H9 (cell line): Measurements from ENCODE around the gene CYGB. TPM values are rescaled to one million over a fixed set of nuclear protein-coding genes. Genes with fewer than 3 reads are reported as not detected.

Source experiments
- DNase-seq: peaks from one replicate; pipeline ENCODE4 v3.0.0-alpha.2; 2017
- H2AFZ ChIP-seq: one replicate; pipeline ENCODE4 v1.6.1; 2013; ENCODE audit warnings: mild to moderate bottlenecking, low read length, control low read depth, moderate library complexity
- H2AK5ac ChIP-seq: 2 replicates; pipeline ENCODE4 v1.6.1; 2013; ENCODE audit warnings: low read length, control low read depth, mixed read lengths; ENCODE audit not compliant: insufficient read length
- H2BK120ac ChIP-seq: one replicate; pipeline ENCODE4 v1.6.1; 2013; ENCODE audit warnings: low read depth, mild to moderate bottlenecking, low read length, control low read depth, inconsistent platforms; ENCODE audit not compliant: poor library complexity, severe bottlenecking
- H2BK12ac ChIP-seq: 2 replicates; pipeline ENCODE4 v1.6.1; 2013; ENCODE audit warnings: low read length, control low read depth, mixed read lengths, low read depth; ENCODE audit not compliant: insufficient read length
- H2BK15ac ChIP-seq: 2 replicates; pipeline ENCODE4 v1.6.1; 2013; ENCODE audit warnings: low read depth, low read length, control low read depth
- H2BK20ac ChIP-seq: one replicate; pipeline ENCODE4 v1.6.1; 2013; ENCODE audit warnings: low read depth, mild to moderate bottlenecking, low read length, control low read depth, inconsistent platforms; ENCODE audit not compliant: poor library complexity, severe bottlenecking
- H2BK5ac ChIP-seq: 2 replicates; pipeline ENCODE4 v1.6.1; 2013; ENCODE audit warnings: low read length, control low read depth, mixed read lengths; ENCODE audit not compliant: insufficient read length
- H3K14ac ChIP-seq: 2 replicates; pipeline ENCODE4 v1.6.1; 2013; ENCODE audit warnings: low read length, control low read depth; ENCODE audit not compliant: insufficient read depth
- H3K18ac ChIP-seq: 2 replicates; pipeline ENCODE4 v1.6.1; 2013; ENCODE audit warnings: low read depth, mild to moderate bottlenecking, mixed read lengths, low read length, control low read depth; ENCODE audit not compliant: insufficient read length
- H3K23ac ChIP-seq: 2 replicates; pipeline ENCODE4 v1.6.1; 2013; ENCODE audit warnings: low read length, control low read depth, mixed read lengths, low read depth; ENCODE audit not compliant: insufficient read length
- H3K23me2 ChIP-seq: 2 replicates; pipeline ENCODE4 v1.6.1; 2013; ENCODE audit warnings: low read depth, mild to moderate bottlenecking, mixed read lengths, low read length, control low read depth; ENCODE audit not compliant: insufficient read length, poor library complexity, severe bottlenecking
- H3K27ac ChIP-seq: 2 replicates; pipeline ENCODE4 v1.5.1; 2013; ENCODE audit warnings: low read length, control low read depth, mixed read lengths, low read depth; ENCODE audit not compliant: insufficient read length
- H3K27me3 ChIP-seq: 2 replicates; pipeline ENCODE4 v1.6.1; 2013; ENCODE audit warnings: low read length, control low read depth, inconsistent platforms; ENCODE audit not compliant: insufficient read depth
- H3K4ac ChIP-seq: 2 replicates; pipeline ENCODE4 v1.6.1; 2013; ENCODE audit warnings: low read depth, mild to moderate bottlenecking, control low read depth, inconsistent platforms, low read length, moderate library complexity
- H3K4me1 ChIP-seq: 2 replicates; pipeline ENCODE4 v1.6.1; 2013; ENCODE audit warnings: low read length, control low read depth, inconsistent platforms; ENCODE audit not compliant: insufficient read depth
- H3K4me2 ChIP-seq: 2 replicates; pipeline ENCODE4 v1.6.1; 2013; ENCODE audit warnings: low read length, control low read depth, mixed read lengths; ENCODE audit not compliant: insufficient read length, insufficient read depth
- H3K56ac ChIP-seq: 2 replicates; pipeline ENCODE4 v1.6.1; 2013; ENCODE audit warnings: low read depth, mild to moderate bottlenecking, mixed read lengths, low read length, control low read depth; ENCODE audit not compliant: insufficient read length
- H3K79me1 ChIP-seq: 2 replicates; pipeline ENCODE4 v1.6.1; 2013; ENCODE audit warnings: low read depth, mild to moderate bottlenecking, moderate library complexity, low read length, control low read depth, inconsistent platforms; ENCODE audit not compliant: insufficient read depth, poor library complexity, severe bottlenecking
- H3K79me2 ChIP-seq: 2 replicates; pipeline ENCODE4 v1.6.1; 2013; ENCODE audit warnings: low read length, control low read depth, inconsistent platforms; ENCODE audit not compliant: insufficient read depth
- H3K9ac ChIP-seq: 2 replicates; pipeline ENCODE4 v1.6.1; 2013; ENCODE audit warnings: low read length, control low read depth, mixed read lengths; ENCODE audit not compliant: insufficient read length; ENCODE audit errors: extremely low read depth
- H3K9me3 ChIP-seq: one replicate; pipeline ENCODE4 v1.6.1; 2013; ENCODE audit warnings: low read depth, low read length, inconsistent platforms; ENCODE audit not compliant: control insufficient read depth
- H3T11ph ChIP-seq: one replicate; pipeline ENCODE4 v1.6.1; 2013; ENCODE audit warnings: mild to moderate bottlenecking, low read length, control low read depth, inconsistent platforms
- H4K20me1 ChIP-seq: one replicate; pipeline ENCODE4 v1.6.1; 2013; ENCODE audit not compliant: control insufficient read depth, insufficient read length, insufficient read depth
- H4K5ac ChIP-seq: 2 replicates; pipeline ENCODE4 v1.6.1; 2013; ENCODE audit warnings: low read depth, mild to moderate bottlenecking, mixed read lengths, low read length, control low read depth; ENCODE audit not compliant: insufficient read length
- H4K8ac ChIP-seq: replicated peaks from 2 replicates; pipeline ENCODE4 v1.6.1; 2013; ENCODE audit warnings: low read length, control low read depth, mixed read lengths, low read depth; ENCODE audit not compliant: insufficient read length
- H4K91ac ChIP-seq: 2 replicates; pipeline ENCODE4 v1.6.1; 2013; ENCODE audit warnings: low read depth, mild to moderate bottlenecking, moderate library complexity, mixed read lengths, low read length, control low read depth; ENCODE audit not compliant: insufficient read length
- H3K27ac Mint-ChIP-seq, 3 experiments: 2 replicates in 2 of 3; 3 replicates in 1 of 3; pipeline ENCODE4 v1.8.0; 2020 to 2021; ENCODE audit warnings: mixed read lengths in 3 of 3, mild to moderate bottlenecking in 1 of 3, moderate library complexity in 1 of 3
- H3K27me3 Mint-ChIP-seq: 2 replicates; pipeline ENCODE4 v1.8.0; 2021; ENCODE audit warnings: low read depth, mild to moderate bottlenecking, moderate library complexity, mixed read lengths
- H3K36me3 Mint-ChIP-seq, 3 experiments: 2 replicates in 2 of 3; 3 replicates in 1 of 3; pipeline ENCODE4 v1.8.0; 2020 to 2021; ENCODE audit warnings: low read depth in 3 of 3, mixed read lengths in 3 of 3; ENCODE audit not compliant: insufficient read depth in 1 of 3
- H3K4me1 Mint-ChIP-seq, 2 experiments: 2 replicates each; pipeline ENCODE4 v1.8.0; 2020; ENCODE audit warnings: mixed read lengths in 2 of 2
- H3K4me3 Mint-ChIP-seq, 2 experiments: 2 replicates in 1 of 2; 3 replicates in 1 of 2; pipeline ENCODE4 v1.8.0; 2020 to 2021; ENCODE audit warnings: mild to moderate bottlenecking in 2 of 2, mixed read lengths in 2 of 2, moderate library complexity in 1 of 2
- H3K9me3 Mint-ChIP-seq, 2 experiments: 2 replicates in 1 of 2; 3 replicates in 1 of 2; pipeline ENCODE4 v1.8.0; 2020; ENCODE audit warnings: mild to moderate bottlenecking in 2 of 2, mixed read lengths in 2 of 2, moderate library complexity in 1 of 2
- WGBS: extraction: QIAGEN DNeasy Blood & Tissue Kit; methylation state at CpG from one replicate; pipeline ENCODE4 v1.1.7; 2013; ENCODE audit warnings: missing lambda C conversion rate, low lambda C conversion rate, mixed read lengths; ENCODE audit not compliant: insufficient read length; ENCODE audit errors: extremely low coverage; 5-methylcytosine and 5-hydroxymethylcytosine counted together
- total RNA-seq: library from RNA; stranded (reverse); gene quantifications from 2 replicates; pipeline ENCODE4 v1.2.1, GENCODE V29; 2021
- TF ChIP-seq, protein P1 (sequence below): fragments of 200-600 bp; sonication (generic); conservative IDR thresholded peaks from 3 replicates; pipeline ENCODE4 v1.8.0; 2021; ENCODE audit warnings: antibody characterized with exemption, mild to moderate bottlenecking

The CYGB gene
- total RNA-seq, 1 experiment from 2014 or later = 2.4 TPM

DNA sequence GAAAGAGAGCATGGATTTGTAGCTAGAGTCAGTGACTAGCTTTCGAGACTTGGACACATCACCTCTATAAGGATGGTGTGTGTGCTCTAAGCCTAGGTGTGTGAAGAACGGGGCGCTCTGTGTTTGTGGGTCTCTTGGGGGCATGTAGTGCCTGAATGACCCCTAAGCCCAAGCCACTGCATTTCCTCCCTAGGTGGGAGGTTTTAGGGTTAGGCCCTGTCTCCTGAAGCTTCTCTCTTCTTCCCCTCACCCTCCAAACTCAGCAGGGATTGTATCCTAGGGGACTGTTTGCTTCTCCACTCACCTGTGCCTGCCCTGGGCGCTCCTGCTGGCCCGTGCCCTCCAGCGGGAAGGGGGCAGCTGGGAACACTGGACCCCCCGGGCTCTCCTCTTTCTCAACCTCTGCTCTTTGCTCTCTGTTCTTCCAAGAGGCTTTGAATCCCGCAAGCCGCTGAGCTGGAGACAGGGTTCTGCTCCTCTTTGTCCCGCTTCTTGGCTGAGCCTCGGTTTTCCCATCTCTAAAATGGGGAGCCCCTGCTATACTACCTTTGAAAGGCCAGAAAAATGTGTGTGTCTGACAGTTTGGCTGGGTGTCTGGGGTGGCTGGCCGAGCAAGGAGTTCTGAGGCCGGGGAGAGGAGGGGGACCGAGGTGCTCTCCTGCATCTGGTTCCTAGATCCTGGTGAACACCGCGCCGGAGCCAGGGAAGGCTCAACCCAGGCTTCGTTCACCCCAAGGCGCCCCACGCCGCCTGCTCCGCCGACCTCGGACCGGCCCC lies 810 bp downstream of the CYGB start:
- Histone ChIP-seq H2BK5ac (no peak overlapping the region), H4K5ac (no peak overlapping the region), H2BK120ac (no peak overlapping the region), H3K4ac (no peak overlapping the region), H4K8ac (no peak overlapping the region), H3K27ac (no peak overlapping the region), H2BK20ac (no peak overlapping the region), H3T11ph (no peak overlapping the region), H3K23ac (no peak overlapping the region), H3K23me2 (peaks cover 11% of the 10 kb centered on the region), H3K4me1 (peaks cover 2% of the 10 kb centered on the region; the same call in 1 of the 2 replicates), H3K4me2 (peak overlapping the region; percentile 70), H3K56ac (no peak overlapping the region), H2BK15ac (no peak overlapping the region), H2AFZ (no peak overlapping the region), H2BK12ac (no peak overlapping the region), H3K79me2 (no peaks in the 10 kb centered on the region), H2AK5ac (no peak overlapping the region), H4K20me1 (peaks cover 4% of the 10 kb centered on the region), H3K27me3 (peaks cover 20% of the 10 kb centered on the region; the same call in 1 of the 2 replicates), H3K14ac (peak overlapping the region; percentile 53; the same call in 1 of the 2 replicates), H4K91ac (no peak overlapping the region), H3K9me3 (no peaks in the 10 kb centered on the region), H3K9ac (no peak overlapping the region), H3K79me1 (no peaks in the 10 kb centered on the region), H3K18ac (no peak overlapping the region)
- DNase-seq = no peak
- WGBS = no CpG with 5 or more reads among the region's 25 CpGs
- H3K27me3 Mint-ChIP-seq = peaks cover 67% of the 10 kb centered on the region
- no peaks in the 10 kb centered on the region for H3K9me3 Mint-ChIP-seq
- H3K4me1 Mint-ChIP-seq = peaks cover 21 to 36% of the 10 kb centered on the region in 2 experiments
- TF ChIP-seq, protein P1, sequence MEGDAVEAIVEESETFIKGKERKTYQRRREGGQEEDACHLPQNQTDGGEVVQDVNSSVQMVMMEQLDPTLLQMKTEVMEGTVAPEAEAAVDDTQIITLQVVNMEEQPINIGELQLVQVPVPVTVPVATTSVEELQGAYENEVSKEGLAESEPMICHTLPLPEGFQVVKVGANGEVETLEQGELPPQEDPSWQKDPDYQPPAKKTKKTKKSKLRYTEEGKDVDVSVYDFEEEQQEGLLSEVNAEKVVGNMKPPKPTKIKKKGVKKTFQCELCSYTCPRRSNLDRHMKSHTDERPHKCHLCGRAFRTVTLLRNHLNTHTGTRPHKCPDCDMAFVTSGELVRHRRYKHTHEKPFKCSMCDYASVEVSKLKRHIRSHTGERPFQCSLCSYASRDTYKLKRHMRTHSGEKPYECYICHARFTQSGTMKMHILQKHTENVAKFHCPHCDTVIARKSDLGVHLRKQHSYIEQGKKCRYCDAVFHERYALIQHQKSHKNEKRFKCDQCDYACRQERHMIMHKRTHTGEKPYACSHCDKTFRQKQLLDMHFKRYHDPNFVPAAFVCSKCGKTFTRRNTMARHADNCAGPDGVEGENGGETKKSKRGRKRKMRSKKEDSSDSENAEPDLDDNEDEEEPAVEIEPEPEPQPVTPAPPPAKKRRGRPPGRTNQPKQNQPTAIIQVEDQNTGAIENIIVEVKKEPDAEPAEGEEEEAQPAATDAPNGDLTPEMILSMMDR = no peak
- H3K27ac Mint-ChIP-seq = peak overlapping the region in 1 of 3 experiments; percentile 74; a peak in 1 of 7 replicates
- no peaks in the 10 kb centered on the region for H3K36me3 Mint-ChIP-seq
- H3K4me3 Mint-ChIP-seq = peak overlapping the region; percentile 67 to 73
